Esophagus squamous epithelium (tissue), 4 donors: ENCODE data around the gene GXYLT2.

Experiments used
- CTCF ChIP-seq, 6 experiments: fragments of 450-650 bp in 4 of 6; fragments of 200-600 bp in 2 of 6; sonication (generic) in 2 of 6; IDR thresholded peaks; one replicate each; pipeline ENCODE4 v1.5.1; 2016 to 2019; ENCODE audit warnings: antibody characterized with exemption in 6 of 6, mild to moderate bottlenecking in 4 of 6, moderate library complexity in 4 of 6
- POLR2A ChIP-seq, 4 donors: fragments of 450-650 bp; IDR thresholded peaks; one replicate each; pipeline ENCODE4 v1.6.1; 2017; ENCODE audit warnings: antibody characterized with exemption in 4 of 4, mild to moderate bottlenecking in 4 of 4, moderate library complexity in 3 of 4

DNA sequence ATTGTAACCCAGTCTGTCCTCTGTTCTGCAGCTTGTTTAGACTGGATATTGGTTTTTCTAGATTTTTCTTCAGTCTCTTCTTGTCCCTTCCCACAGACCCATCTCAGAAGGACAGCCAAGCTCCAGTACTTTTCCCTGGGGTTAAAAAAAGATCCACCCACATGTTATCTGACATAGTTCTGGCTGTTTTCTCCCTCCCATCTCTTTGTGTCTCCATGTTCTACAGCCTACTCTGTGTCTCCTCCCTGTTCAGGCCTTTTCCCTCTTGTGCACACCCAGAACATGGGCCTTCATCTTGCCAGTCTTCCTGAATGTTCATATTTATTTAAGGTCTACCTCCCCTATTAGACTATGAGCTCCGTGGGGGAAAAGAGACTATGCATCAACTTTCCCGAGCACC lies 103.7 kb downstream of the GXYLT2 start:
- no peak for TF ChIP-seq CTCF (IDR thresholded peaks at IDR 0.05)
- TF ChIP-seq POLR2A (IDR thresholded peaks at IDR 0.05) = no peak
